ENCODE results near the gene OR2J2.
"Not testable (repeated sequence)": the region's sequence is repeated elsewhere in the genome, so short reads cannot be mapped to it uniquely, and the experiment has no call there.

Gene OR2J2

DNA sequence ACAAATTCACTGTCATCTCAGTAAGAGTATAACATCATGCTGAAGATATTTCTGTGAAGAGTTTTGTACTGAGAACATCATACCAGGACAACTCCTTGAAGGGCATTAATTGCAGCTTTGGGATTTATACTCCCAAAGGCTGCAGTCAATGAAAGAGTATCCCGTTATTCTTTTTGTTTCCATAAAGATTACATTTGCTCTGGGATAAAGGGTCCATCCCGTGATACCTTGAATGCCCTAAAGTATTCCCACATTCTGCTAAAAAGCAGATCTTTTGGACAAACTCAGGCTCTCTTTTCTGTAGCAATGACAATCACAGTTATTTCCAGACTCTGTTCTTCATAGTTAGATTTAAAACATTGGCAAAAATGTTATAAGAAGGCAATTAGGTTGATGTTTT, at the start of gene OR2J2:
Gene OR2J2 (plus strand): TSS at position 301 of the 400 bp plus-strand sequence. CDS start 2,729 bp downstream, outside the sequence.
- not testable (repeated sequence) for DNase-seq

- DNase-seq, result no peak
Measured at GRCh38 chr6:29129326-29130012, 41.2 kb upstream of the OR2J2 start.

- no peak for DNase-seq
Measured at GRCh38 chr6:29130644-29131043, 40.1 kb upstream of the OR2J2 start.

DNA sequence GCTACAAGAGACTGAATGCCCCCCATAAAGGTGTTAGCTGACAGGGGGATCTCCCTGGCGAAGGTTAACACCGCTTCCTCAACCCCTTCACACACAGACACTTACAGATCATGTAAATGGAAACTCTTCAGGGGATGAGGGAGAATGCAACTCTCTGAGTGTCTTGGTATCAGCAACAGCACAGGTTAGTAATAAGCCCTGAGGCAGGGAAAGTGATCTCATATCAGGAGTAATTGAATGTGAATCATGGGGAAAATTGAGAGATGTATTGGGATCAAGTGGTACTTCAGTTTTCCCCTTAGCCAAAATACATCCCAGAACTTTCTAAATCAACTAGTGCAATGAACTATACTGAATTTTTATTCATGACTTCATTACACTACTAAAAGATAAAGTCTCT, 39.0 kb upstream of the OR2J2 start:
- DNase-seq, result no peak

DNA sequence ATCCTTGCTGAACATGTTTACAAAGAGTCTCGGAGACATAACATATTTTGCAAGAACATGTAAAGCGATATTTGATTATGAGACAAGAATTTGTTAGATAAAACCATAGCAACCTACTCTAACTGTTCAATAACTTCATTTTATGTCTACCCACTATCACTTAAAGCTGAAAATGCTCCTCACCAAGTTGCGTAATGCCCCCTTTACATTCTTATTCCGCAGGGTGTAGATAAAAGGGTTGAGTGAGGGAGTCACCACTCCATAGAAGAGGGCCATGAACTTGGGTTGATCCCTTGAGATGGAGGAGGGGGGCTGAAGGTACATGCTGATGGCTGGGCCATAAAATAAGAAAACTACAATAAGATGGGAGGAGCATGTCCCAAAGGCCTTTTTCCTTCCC, 33.0 kb upstream of the OR2J2 start:
- no peak for DNase-seq

GRCh38 chr6:29141606-29142005, 29.1 kb upstream of the OR2J2 start:
- DNase-seq, result no peak

- no peak for DNase-seq
Measured at GRCh38 chr6:29142309-29142708, 28.4 kb upstream of the OR2J2 start.

GRCh38 chr6:29146179-29146578, 24.5 kb upstream of the OR2J2 start:
- DNase-seq, result no peak

- no peak for DNase-seq
Measured at GRCh38 chr6:29147074-29147473, 23.6 kb upstream of the OR2J2 start.

DNA sequence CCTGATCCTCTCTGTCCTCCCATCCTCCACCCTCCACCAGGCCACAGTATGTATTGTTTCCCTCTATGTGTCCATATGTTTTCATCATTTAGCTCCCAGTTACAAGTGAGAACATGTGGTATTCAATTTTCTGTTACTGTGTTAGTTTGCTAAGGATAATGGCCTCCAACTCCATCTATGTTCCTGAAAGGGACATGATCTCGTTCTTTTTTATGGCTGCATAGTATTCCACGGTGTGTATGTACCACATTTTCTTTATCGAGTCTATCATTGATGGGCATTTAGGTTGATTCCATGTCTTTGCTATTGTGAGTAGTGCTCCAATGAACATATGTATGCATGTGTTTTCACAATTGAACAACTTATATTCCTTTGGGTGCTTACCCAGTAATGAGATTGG, 21.3 kb upstream of the OR2J2 start:
- not testable (repeated sequence) for DNase-seq

- DNase-seq, result no peak
Measured at GRCh38 chr6:29153083-29153482, 17.6 kb upstream of the OR2J2 start.

- not testable (repeated sequence) for DNase-seq
Measured at GRCh38 chr6:29155182-29155581, 15.5 kb upstream of the OR2J2 start.

DNA sequence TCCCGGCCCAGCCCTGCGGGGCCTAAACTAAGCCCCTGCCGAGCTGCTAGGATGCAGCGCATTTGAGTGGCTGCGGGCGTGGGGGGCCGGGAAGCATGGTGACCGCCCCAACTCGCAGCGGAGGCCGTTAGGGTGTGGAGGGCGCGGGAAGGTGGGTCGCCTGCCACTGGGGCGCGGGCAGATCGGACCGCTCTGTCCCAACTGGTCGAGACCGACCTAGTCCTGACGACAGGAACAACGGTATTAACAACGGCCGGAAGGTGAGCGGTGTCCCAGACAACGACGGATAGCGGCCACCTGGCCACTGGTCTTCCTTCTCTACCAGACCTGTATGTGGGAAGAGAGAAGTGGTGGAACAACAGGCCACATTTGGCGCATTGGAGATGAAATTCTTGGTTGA, 10.8 kb upstream of the OR2J2 start:
- DNase-seq, result not testable (repeated sequence)

DNA sequence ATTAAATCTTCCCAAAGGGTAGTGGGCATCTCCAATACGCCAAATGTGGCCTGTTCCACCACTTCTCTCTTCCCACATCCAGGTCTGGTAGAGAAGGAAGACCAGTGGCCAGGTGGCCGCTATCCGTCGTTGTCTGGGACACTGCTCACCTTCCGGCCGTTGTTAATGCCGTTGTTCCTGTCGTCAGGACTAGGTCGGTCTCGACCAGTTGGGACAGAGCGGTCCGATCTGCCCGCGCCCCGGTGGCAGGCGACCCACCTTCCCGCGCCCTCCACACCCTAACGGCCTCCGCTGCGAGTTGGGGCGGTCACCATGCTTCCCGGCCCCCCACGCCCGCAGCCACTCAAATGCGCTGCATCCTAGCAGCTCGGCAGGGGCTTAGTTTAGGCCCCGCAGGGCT, 5.1 kb upstream of the OR2J2 start:
- not testable (repeated sequence) for DNase-seq

DNA sequence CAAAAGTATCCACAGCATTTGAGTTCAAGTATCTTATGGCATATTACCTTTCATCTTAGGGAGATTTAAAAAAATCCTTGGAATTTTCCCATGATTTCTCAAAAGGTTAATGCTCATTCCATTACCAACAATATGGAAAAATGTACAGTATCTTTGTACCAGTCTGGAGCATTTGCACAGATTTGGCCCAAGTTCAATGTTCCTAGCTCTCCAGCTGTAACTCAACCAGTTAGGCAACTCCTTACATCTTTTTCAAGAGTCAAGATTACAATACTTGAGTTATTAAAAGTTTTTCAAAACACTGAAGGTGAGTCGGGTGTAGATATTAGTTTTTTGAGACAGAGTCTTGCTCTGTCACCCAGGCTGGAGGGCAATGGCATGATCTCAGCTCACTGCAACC, 1.0 kb downstream of the OR2J2 start:
- no peak for DNase-seq

- no peak for DNase-seq
Measured at GRCh38 chr6:29183594-29183993, 12.9 kb downstream of the OR2J2 start.

DNA sequence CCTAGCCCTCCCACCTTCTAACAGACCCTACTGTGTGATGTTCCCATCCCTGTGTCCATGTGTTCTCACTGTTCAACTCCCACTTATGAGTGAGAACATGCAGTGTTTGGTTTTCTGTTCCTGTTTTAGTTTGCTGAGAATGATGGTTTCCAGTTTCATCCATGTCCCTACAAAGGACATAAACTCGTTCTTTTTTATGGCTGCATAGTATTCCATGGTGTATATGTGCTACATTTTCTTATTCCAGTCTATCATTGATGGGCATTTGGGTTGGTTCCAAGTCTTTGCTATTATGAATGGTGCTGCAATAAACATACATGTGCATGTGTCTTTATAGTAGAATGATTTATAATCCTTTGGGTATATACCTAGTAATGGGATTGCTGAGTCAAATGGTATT, 18.0 kb downstream of the OR2J2 start:
- not testable (repeated sequence) for DNase-seq

DNA sequence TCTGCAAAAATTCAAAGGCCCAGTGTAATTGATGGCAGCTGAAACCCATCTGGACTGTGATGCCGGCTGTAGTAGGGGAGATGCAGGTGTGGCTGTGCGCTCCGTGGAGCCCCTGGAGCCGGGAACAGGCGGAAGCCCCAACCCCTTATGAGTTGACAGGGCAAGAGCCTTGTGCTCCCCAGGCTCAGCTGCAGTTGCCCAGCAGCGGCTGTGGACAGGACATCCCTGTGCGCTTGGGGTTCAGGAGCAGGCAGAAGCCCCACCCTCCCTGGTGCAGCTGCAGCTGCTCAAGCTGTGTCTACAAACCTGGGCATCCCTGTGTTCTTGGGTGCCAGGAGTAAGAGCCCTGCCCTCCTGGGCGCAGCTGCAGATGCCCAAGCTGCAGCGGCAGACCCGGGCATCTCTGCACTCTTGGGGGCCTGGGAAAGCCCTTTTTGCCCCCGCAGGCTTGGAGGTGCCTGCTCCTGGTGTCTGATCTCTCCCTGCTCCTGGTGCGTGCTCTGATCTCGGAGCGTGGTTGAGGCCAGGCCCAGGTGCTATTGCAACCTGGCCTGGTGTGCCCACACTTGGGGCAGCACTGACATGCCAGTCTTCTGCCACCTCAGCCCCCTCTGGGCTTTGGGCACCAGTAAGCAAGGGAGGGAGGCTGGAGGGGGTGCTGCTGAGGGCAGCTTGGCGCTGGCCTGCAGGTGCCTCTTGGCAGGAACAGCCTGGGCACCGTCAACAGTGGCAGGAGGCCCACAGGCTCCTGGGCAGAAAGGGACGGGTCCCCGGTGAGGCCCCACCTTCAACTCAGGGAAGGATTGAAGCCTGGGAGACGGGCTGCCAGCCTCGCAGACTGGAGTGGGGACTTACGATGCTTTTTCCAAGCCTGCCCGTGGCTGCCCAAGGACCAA, 30.3 kb downstream of the OR2J2 start:
- DNase-seq, result no peak

GRCh38 chr6:29201966-29202365, 31.3 kb downstream of the OR2J2 start:
- DNase-seq, result no peak

GRCh38 chr6:29211488-29211887, 40.8 kb downstream of the OR2J2 start:
- DNase-seq, result no peak

DNA sequence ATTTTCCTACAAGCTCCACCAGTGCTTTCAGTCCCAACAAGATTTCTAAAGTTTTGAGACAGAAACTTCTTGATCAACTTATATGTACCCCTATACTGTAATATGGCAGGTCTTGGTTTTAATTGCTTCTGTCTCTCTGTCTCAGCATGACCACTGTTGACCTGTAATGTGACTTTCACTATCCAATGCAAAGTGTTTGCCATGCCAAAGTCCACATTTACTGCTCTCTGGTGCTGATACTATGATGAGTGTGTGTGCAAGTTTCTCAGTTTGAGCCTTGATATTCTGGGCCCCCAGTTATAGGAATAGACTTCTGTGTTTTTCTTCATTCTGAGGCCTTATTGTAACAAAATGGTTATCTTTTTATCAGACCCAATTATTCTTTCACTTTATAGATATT, 45.8 kb downstream of the OR2J2 start:
- DNase-seq, result no peak

- DNase-seq, result not testable (repeated sequence)
Measured at GRCh38 chr6:29217242-29217641, 46.5 kb downstream of the OR2J2 start.

- DNase-seq, result not testable (repeated sequence)
Measured at GRCh38 chr6:29218056-29218455, 47.3 kb downstream of the OR2J2 start.

Measured in activated CD4-positive, alpha-beta T cell treated with anti-CD3 and anti-CD28 coated beads, Interleukin-2, amount 50 U/mL, for 16 hours (primary cell).